Activated T-helper 2 cell treated with anti-CD3 and anti-CD28 coated beads, Interferon-gamma antibody, Interleukin-2, Interleukin-4, amounts not matched to agents 10 μg/mL and 5 μg/mL and 100 μg/mL, durations not matched to agents 14 hours and 24 hours and 36 hours (primary cell): ENCODE results near the gene POU3F3. TPM values are rescaled to one million over a fixed set of nuclear protein-coding genes. Genes with fewer than 3 reads are reported as not detected.

ENCODE experiments used
- DNase-seq: peaks from one replicate; pipeline ENCODE4 v3.0.0; 2021; ENCODE audit warnings: low spot score
- H3K27ac Mint-ChIP-seq: one replicate; pipeline ENCODE4 v1.8.0; 2021; ENCODE audit warnings: mixed read lengths
- H3K27me3 Mint-ChIP-seq: one replicate; pipeline ENCODE4 v1.8.0; 2021; ENCODE audit warnings: low read depth, mixed read lengths
- H3K36me3 Mint-ChIP-seq: one replicate; pipeline ENCODE4 v1.8.0; 2021; ENCODE audit warnings: low read depth, mixed read lengths
- H3K4me1 Mint-ChIP-seq: one replicate; pipeline ENCODE4 v1.8.0; 2021; ENCODE audit warnings: low read depth, mixed read lengths
- H3K4me3 Mint-ChIP-seq: one replicate; pipeline ENCODE4 v1.8.0; 2021; ENCODE audit warnings: low read depth, mild to moderate bottlenecking, moderate library complexity, mixed read lengths
- H3K9me3 Mint-ChIP-seq: one replicate; pipeline ENCODE4 v1.8.0; 2021; ENCODE audit warnings: mixed read lengths
- intact Hi-C: fragments of 100-400 bp; cut with micrococcal nuclease; formaldehyde crosslinking; loops from one replicate; pipeline ENCODE4 v1.15.1; 2023
- total RNA-seq: library from RNA; stranded (reverse); gene quantifications from 2 replicates; pipeline ENCODE4 v1.2.3, GENCODE V29; 2022

POU3F3 gene
- total RNA-seq, 1 donor from 2014 or later: not detected

DNA sequence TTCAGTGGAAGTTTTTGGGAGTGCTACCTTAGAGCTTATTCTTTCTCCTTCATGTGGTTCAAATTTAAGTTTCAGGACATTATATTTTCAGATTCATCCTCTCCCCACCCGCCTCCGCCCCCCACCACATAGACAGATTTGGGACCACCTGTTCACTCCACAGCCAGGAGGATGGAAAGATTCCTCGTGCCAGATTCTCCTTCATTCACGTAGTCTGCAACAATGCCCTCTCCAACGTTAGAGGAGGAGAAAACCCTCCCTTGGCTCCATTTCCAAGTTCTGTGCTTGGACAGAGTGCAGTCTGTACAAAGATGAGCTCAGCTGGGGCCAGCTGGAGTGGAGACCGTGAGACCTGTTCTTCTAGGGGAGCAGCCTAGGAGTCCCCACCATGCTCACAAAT lies 26.2 kb downstream of the POU3F3 start:
- intact Hi-C loops: no loop called here
- H3K4me3 Mint-ChIP-seq: no peak overlapping the region

GRCh38 chr2:104883357-104883756 lies 29.4 kb downstream of the POU3F3 start:
- Mint-ChIP-seq H3K27me3 (peaks cover 17% of the 10 kb centered on the region), H3K4me3 (no peak overlapping the region), H3K9me3 (no peaks in the 10 kb centered on the region), H3K36me3 (no peaks in the 10 kb centered on the region), H3K27ac (no peak overlapping the region), H3K4me1 (peaks cover 5% of the 10 kb centered on the region)
- intact Hi-C loops: no loop called here
- DNase-seq: no peak

More for the DNA sequence above, 26.2 kb downstream of the POU3F3 start:
- H3K27me3 Mint-ChIP-seq: peaks cover 21% of the 10 kb centered on the region
- H3K27ac Mint-ChIP-seq: no peak overlapping the region
- no peaks in the 10 kb centered on the region for H3K36me3 Mint-ChIP-seq
- H3K4me1 Mint-ChIP-seq: no peaks in the 10 kb centered on the region
- no peak for DNase-seq
- H3K9me3 Mint-ChIP-seq: no peaks in the 10 kb centered on the region

DNA sequence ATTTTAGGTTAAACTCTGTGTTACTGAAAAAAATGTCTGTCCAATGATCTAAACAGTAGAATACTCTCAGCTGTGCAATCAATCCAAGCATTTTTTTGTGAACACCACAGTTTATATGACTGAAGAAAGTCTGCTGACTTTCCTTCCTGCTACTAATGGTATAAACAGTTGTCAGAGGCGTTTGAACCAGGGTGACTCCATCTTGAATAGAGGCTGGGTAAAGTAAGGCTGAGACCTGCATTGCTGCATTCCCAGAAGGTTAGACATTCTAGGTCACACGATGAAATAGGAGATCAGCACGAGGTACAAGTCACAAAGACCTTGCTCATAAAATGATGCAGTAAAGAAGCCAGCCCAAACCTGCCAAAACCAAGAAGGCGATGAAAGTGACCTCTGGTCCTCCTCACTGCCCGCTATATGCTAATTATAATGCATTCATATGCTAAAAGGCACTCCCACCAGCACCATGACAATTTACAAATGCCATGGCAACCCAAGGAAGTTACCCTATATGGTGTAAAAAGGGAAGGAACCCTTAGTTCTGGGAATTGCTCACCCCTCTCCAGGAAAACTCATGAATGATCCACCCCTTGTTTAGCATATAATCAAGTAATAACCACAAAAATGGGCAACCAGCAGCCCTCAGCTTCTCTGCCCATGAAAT lies 31.3 kb downstream of the POU3F3 start:
- no peaks in the 10 kb centered on the region for H3K36me3 Mint-ChIP-seq
- H3K4me3 Mint-ChIP-seq: no peak overlapping the region
- DNase-seq: no peak
- intact Hi-C loops: no loop called here
- H3K27me3 Mint-ChIP-seq: peaks cover 14% of the 10 kb centered on the region
- peaks cover 12% of the 10 kb centered on the region for H3K4me1 Mint-ChIP-seq
- no peak overlapping the region for H3K27ac Mint-ChIP-seq
- H3K9me3 Mint-ChIP-seq: no peaks in the 10 kb centered on the region

GRCh38 chr2:104887676-104888075 lies 33.8 kb downstream of the POU3F3 start:
- peaks cover 12% of the 10 kb centered on the region for H3K4me1 Mint-ChIP-seq
- no peaks in the 10 kb centered on the region for H3K36me3 Mint-ChIP-seq
- no peak overlapping the region for H3K4me3 Mint-ChIP-seq
- DNase-seq: no peak
- peaks cover 8% of the 10 kb centered on the region for H3K27me3 Mint-ChIP-seq
- intact Hi-C loops: no loop called here
- H3K9me3 Mint-ChIP-seq: no peaks in the 10 kb centered on the region
- no peak overlapping the region for H3K27ac Mint-ChIP-seq

GRCh38 chr2:104888489-104889258 lies 34.8 kb downstream of the POU3F3 start:
- Mint-ChIP-seq H3K9me3 (no peaks in the 10 kb centered on the region), H3K27ac (no peak overlapping the region), H3K36me3 (no peaks in the 10 kb centered on the region), H3K4me1 (peaks cover 12% of the 10 kb centered on the region), H3K27me3 (peaks cover 5% of the 10 kb centered on the region), H3K4me3 (no peak overlapping the region)
- intact Hi-C loops: no loop called here
- DNase-seq: no peak

DNA sequence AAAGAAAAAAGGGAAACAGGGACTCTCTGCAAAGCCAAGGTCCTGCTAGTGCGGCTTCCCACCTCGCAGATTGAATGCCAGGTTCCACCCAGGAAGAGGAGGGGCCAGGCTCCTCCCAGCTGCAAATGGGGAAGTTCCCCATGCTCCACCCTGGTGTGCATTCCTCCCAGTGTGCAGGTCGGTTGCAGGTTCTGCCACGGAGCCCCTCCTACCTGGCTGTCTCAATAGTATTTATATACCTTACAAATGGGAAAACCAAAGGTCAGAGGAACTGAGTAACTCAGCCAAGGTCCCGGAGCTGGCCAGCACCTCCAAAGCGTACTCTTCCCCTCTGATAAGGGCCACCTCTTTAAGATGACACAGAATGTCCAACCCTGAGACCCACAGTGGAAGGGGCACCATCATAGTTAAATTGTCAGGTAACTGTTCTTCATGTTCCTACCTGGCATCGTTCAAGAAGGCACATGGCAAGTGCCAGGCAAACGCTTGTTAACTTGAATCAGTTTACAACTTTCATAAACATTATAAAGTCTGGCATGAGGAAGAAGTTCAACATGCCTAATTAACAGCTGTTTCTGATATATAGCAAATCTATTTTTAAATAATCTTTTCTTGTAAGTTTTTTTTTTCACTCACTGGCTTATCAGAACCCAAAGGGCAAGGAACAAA lies 35.5 kb downstream of the POU3F3 start:
- Mint-ChIP-seq H3K36me3 (no peaks in the 10 kb centered on the region), H3K27ac (no peak overlapping the region), H3K9me3 (no peaks in the 10 kb centered on the region), H3K4me1 (peaks cover 12% of the 10 kb centered on the region), H3K27me3 (peaks cover 1% of the 10 kb centered on the region), H3K4me3 (no peak overlapping the region)
- intact Hi-C loops: no loop called here
- no peak for DNase-seq

GRCh38 chr2:104889960-104890684 lies 36.2 kb downstream of the POU3F3 start:
- Mint-ChIP-seq H3K27me3 (no peaks in the 10 kb centered on the region), H3K27ac (no peak overlapping the region), H3K9me3 (no peaks in the 10 kb centered on the region), H3K36me3 (no peaks in the 10 kb centered on the region), H3K4me1 (peaks cover 12% of the 10 kb centered on the region), H3K4me3 (no peak overlapping the region)
- intact Hi-C loops: no loop called here
- no peak for DNase-seq

DNA sequence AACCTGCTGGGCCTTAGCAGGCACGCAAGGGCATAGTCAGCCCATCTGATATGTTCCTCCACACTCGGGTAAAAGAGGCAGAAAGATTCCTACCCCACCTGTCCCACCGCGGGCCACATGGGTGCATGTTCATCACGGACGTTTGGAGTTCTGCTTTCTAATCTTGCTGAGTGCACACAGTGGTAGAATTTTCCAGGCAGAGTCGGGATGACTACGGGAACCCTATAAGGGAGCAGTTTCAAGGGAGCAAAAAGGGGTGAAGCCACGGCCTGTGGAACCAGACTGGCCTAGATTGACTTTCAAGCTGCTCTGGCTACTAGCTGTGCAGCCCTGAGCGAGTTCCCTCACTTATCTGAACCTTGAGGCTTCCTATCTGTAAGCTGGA lies 36.8 kb downstream of the POU3F3 start:
- intact Hi-C loops: no loop called here
- H3K27ac Mint-ChIP-seq: no peak overlapping the region
- H3K27me3 Mint-ChIP-seq: no peaks in the 10 kb centered on the region
- H3K9me3 Mint-ChIP-seq: no peaks in the 10 kb centered on the region
- DNase-seq: no peak
- H3K4me1 Mint-ChIP-seq: peaks cover 12% of the 10 kb centered on the region
- H3K4me3 Mint-ChIP-seq: no peak overlapping the region
- H3K36me3 Mint-ChIP-seq: no peaks in the 10 kb centered on the region

- Mint-ChIP-seq H3K27ac (no peak overlapping the region), H3K4me1 (peaks cover 12% of the 10 kb centered on the region), H3K36me3 (no peaks in the 10 kb centered on the region), H3K27me3 (no peaks in the 10 kb centered on the region), H3K4me3 (no peak overlapping the region), H3K9me3 (no peaks in the 10 kb centered on the region)
- no peak for DNase-seq
- intact Hi-C loops: no loop called here
Observed at GRCh38 chr2:104891145-104891544, 37.2 kb downstream of the POU3F3 start.

DNA sequence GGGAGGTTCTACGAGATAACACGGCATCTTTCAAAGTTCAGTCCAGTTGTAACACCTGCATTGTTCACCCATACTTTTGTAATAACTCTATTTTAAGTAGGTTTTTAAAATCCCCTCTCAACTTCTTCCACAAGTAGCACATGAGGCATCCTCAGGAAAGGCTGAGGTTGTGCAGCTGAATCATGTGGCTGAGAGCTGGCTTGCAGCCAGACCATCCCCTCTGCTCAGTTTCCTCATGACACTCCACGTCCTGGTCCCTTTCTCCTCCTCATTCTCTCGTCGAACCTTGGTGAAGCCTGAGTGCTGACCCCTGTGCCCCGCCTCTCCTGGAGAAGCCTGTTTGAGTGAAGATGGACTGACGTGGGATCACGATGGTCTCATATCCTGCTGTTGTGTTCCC lies 42.5 kb downstream of the POU3F3 start:
- Mint-ChIP-seq H3K9me3 (no peaks in the 10 kb centered on the region), H3K27me3 (no peaks in the 10 kb centered on the region), H3K27ac (no peak overlapping the region), H3K36me3 (no peaks in the 10 kb centered on the region), H3K4me1 (no peaks in the 10 kb centered on the region), H3K4me3 (no peak overlapping the region)
- intact Hi-C loops: no loop called here
- no peak for DNase-seq

GRCh38 chr2:104897515-104898184 lies 43.7 kb downstream of the POU3F3 start:
- Mint-ChIP-seq H3K4me1 (no peaks in the 10 kb centered on the region), H3K27ac (no peak overlapping the region), H3K9me3 (no peaks in the 10 kb centered on the region), H3K36me3 (no peaks in the 10 kb centered on the region), H3K4me3 (no peak overlapping the region), H3K27me3 (no peaks in the 10 kb centered on the region)
- intact Hi-C loops: no loop called here
- DNase-seq: no peak

- no peak for DNase-seq
- Mint-ChIP-seq H3K4me3 (no peak overlapping the region), H3K27ac (no peak overlapping the region), H3K27me3 (peaks cover 3% of the 10 kb centered on the region), H3K9me3 (no peaks in the 10 kb centered on the region), H3K36me3 (no peaks in the 10 kb centered on the region), H3K4me1 (no peaks in the 10 kb centered on the region)
- intact Hi-C loops: no loop called here
Observed at GRCh38 chr2:104900608-104901007, 46.7 kb downstream of the POU3F3 start.
